ENCODE measurements around the gene PRSS33.

DNA sequence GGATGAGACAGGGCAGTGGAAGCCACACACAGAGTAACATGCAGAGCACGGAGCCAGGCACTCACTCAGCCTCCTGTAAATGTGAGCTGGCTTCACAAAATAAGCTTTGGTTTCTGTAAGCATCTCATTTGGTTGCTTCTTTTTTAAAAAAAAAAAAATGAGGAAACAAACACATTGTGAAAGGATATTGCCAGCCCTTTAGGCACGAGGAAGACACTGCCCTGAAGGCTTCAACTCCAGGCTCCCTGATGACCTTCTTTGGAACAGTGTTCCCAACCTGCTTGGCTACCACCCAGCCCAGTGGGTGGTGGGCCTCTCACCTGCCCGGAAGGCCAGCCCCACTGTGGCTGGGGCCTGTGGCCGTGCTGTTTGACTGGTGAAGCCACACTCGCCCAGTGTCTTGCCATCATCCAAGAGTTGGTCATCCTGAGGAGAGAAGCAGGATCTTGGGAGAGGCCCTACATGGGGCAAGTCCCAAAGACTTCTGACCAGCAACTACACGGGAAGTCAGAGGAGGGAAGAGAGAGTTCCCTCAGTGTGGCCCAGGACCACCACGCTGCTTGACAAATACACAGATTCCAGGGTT, 12.1 kb downstream of the PRSS33 start:
- TF ChIP-seq, protein P1, sequence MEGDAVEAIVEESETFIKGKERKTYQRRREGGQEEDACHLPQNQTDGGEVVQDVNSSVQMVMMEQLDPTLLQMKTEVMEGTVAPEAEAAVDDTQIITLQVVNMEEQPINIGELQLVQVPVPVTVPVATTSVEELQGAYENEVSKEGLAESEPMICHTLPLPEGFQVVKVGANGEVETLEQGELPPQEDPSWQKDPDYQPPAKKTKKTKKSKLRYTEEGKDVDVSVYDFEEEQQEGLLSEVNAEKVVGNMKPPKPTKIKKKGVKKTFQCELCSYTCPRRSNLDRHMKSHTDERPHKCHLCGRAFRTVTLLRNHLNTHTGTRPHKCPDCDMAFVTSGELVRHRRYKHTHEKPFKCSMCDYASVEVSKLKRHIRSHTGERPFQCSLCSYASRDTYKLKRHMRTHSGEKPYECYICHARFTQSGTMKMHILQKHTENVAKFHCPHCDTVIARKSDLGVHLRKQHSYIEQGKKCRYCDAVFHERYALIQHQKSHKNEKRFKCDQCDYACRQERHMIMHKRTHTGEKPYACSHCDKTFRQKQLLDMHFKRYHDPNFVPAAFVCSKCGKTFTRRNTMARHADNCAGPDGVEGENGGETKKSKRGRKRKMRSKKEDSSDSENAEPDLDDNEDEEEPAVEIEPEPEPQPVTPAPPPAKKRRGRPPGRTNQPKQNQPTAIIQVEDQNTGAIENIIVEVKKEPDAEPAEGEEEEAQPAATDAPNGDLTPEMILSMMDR (IDR thresholded peaks at IDR 0.05) = no peak
- no peak for TF ChIP-seq POLR2A (IDR thresholded peaks at IDR 0.05)
- TF ChIP-seq EP300 (IDR thresholded peaks at IDR 0.05; ENCODE audit: low read depth) = no peak
- TF ChIP-seq POLR2AphosphoS5 (IDR thresholded peaks at IDR 0.05) = no peak
